IPS-NIHi11 (cell line): ENCODE results near the gene ATG3.
"Not testable (repeated sequence)": the region's sequence is repeated elsewhere in the genome, so short reads cannot be mapped to it uniquely, and the experiment has no call there.

ENCODE experiments used
- DNase-seq: peaks from one replicate; pipeline ENCODE4 v3.0.0; 2012; ENCODE audit warnings: mixed read lengths, low spot score

ATG3 gene

GRCh38 chr3:112560721-112561483, 860 bp downstream of the ATG3 start:
- peak; percentile 59 for DNase-seq

GRCh38 chr3:112560307-112560706, 1.5 kb downstream of the ATG3 start:
- DNase-seq = no peak

DNA sequence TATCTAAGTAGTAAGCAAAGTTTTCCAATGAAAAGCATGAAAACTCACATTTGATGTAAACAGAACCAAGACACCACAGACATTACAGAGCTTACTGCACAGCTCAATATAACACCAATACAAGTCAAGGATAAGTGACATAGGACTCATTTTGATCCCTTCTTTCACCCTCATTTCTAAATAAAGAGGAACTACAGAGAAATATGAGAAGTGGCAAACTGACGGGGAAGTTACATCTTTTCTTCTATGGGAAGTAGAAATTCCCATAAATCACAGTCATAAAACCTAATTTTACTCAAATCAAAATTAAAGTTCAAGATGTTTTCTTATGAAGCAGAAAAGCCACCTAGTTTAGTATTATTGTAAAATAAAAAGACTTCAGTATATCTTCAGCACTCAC, 3.8 kb downstream of the ATG3 start:
- no peak for DNase-seq

DNA sequence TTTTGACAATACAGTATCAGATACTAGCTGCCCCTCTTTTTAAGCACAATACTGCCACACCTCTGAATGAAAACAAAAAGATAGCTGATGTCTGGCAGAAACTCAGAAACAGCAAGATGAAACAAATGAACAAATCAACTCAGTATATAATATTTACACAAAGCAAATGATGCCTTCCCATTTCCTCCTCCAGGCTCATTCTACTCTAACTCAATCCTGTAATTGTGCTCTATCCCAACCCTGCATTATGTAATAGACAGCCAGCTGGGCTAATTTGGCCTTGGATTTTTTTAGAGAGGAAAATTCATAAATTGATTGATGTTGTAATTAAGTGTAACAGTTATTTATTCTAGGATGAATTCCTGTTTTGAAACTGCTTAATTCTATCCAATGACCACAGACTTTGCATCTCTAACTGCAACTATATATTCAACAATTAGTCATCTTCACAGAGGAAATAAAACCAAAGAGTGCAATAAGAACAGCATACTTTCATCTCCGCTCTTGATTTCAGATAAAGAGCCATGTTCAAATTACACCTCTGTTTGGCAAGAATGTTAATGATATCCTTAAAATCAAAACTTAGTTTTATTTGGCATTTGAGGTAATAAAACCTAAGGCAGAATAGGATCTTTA, 6.1 kb downstream of the ATG3 start:
- DNase-seq = no peak

GRCh38 chr3:112550859-112551258, 10.9 kb downstream of the ATG3 start:
- DNase-seq = peak; percentile 9

DNA sequence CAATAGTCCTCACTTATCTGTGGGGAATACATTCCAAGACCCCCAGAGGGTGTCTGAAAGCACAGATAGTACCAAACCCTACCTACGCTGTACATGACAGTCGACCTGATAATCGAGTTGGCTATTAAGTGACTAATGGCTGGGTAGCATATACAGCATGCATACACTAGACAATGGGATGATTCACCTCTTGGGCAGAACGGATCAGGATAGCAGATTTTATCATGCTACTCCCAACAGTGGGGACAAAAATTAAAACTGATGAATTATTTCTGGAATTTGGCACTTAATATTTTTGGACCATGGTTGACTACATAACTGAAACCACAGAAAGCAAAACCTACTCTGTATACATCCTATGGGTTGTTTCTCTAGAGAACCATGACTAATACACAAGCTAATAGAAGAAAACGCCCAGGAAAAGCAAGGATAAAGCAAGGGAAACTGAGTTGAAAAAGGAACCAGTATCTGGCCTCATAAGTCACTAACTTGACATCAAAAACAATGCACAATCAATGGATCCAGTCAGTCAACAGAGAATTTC, 15.5 kb downstream of the ATG3 start:
- no peak for DNase-seq

DNA sequence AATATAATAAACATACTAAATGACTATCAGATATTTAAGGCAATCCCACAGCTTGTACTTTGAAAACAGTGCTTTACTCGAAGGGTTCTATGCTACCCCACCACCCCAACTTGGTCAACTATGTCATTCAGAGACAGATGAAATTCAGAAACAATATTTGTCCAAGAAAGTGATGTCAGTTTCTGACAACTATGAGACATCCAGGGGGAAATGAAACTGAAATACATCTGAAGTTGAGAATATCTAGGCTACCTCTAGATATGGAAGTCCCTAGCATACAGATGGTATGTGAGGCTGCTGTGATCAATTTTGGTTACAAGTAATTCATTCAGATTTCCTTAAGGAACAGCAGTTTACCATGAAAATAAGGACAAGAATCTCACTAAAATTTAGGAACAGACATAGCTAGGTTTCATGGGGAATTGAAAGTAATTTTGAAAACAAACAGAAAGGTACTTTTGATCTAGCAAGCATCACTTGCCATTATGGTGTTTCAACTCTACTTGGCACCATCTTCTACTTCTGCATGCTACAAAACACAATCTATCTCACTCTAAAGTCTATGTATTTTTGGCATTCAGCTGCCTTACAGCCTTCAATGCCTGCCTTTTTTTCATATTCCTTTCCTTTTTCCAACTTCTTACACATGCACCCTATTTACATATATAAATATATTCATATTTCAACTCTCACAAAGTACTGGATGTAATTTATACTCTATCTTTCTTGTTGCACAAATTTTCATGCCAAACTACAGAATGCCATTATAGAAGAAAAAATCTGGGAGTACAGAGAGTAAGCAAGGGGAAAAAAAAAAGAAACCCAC, 21.7 kb downstream of the ATG3 start:
- DNase-seq = no peak

GRCh38 chr3:112531358-112531781, 30.4 kb downstream of the ATG3 start:
- DNase-seq = peak; percentile 19

DNA sequence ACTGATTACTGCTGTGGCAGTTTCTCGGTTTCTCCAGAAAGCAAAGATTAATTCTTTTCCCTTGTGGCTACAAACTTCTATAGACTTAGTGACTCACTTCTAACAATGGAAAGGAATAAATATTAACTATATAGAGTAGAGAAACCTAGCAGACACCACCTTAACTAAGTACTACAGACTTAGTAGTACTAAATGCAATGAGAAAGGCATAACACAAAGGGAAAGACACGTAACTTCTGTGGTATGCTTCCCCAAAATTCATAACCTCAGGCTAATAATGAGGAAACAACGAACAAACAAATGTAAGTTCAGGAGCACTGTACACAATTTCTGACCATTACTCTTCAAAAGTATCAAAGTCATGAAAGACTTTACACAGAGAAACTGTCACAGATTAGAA, 31.2 kb downstream of the ATG3 start:
- no peak for DNase-seq

GRCh38 chr3:112524127-112524526, 37.6 kb downstream of the ATG3 start:
- not testable (repeated sequence) for DNase-seq

GRCh38 chr3:112519424-112520001, 42.2 kb downstream of the ATG3 start:
- DNase-seq = peak; percentile 60

GRCh38 chr3:112518970-112519369, 42.8 kb downstream of the ATG3 start:
- DNase-seq = not testable (repeated sequence)

DNA sequence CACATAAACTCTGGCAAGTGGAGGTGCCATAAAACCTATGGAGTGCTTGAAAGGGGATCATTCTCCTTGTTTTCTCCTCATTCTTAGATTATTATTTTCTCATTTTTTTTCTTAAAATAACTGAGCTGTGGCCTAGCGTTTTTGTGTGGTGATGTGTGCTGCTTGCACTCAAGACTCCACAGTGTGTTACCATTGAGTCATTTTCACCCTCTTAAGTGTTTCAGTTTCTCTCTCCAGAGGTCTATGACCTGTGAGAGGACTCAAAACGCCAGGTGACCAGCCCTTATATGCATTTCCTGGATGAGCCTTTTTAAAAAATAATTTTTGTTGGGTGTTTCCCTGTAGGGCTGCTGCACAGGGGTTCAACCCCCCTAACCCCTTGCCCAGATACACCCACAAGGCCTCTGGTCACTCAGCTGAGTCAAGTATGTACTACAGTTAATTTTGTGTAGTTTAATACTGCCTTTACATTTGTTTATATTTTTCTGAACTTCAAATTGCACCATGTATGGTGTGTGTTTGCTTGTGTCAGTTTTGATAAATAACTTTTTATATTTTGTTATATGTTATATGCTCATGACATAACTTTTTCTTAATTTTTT, 47.1 kb downstream of the ATG3 start:
- no peak for DNase-seq

GRCh38 chr3:112512320-112512719, 49.4 kb downstream of the ATG3 start:
- DNase-seq = no peak

- DNase-seq = no peak
These were observed 52.9 kb downstream of the ATG3 start for GRCh38 chr3:112508860-112509259.

DNA sequence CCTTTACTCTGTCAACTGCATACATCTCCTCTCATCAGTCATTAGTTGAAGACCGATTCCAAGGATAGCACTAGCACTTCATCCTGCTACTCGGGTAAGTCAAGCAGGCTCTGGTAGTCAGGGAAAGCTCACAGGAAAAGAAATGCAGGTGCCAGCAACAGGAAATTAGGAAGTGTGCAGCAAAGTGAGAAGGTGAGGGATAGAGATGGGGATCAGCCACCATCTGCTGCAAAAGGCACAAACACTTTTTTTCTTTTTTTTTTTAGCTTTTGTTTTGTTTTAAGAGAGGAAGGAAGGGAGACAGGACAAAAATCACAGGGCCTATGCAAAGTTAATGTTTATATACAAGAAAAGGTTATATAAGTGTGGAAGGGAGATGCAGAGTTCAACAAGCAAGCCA, 53.5 kb downstream of the ATG3 start:
- DNase-seq = no peak

- no peak for DNase-seq
These were observed 55.9 kb downstream of the ATG3 start for GRCh38 chr3:112505907-112506306.

- DNase-seq = no peak
These were observed 57.6 kb downstream of the ATG3 start for GRCh38 chr3:112504123-112504522.

- no peak for DNase-seq
These were observed 58.3 kb downstream of the ATG3 start for GRCh38 chr3:112503304-112503972.

DNA sequence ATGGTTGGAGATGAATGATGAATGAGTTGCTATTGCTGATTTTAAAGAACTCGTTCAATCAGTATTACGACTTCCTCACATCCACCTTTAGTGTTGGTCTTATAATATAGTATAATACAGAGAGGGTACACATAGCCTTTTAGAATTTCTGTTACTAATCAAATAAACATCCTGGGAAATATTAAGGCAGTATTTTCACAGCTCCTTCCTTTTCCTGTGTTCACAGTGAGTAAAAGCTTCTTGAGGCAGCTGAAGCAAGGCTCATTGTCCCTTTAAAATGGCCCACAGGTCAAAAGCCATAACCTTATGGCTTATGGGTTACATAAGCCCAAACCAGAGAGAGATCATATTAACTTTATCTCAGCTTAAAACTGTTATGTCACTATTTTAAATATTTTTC, 61.1 kb downstream of the ATG3 start:
- no peak for DNase-seq
